Coronary artery (tissue), 2 donors: ENCODE measurements around the gene ICAM1.
A peak's percentile ranks its signal among the peaks of the same experiment; 100 is the strongest.

Experiments used
- DNase-seq: peaks from one replicate; pipeline ENCODE4 v3.0.0-alpha.2; 2017; ENCODE audit warnings: low spot score
- H3K27ac ChIP-seq, 2 donors: fragments of 200-600 bp; sonication (generic); one replicate each; pipeline ENCODE4 v1.5.1; 2016 to 2019
- H3K4me3 ChIP-seq: fragments of 200-600 bp; sonication (generic); 2 replicates; pipeline ENCODE4 v1.5.1; 2016; ENCODE audit warnings: mild to moderate bottlenecking, moderate library complexity
- TF ChIP-seq, protein P1 (sequence below): fragments of 200-600 bp; sonication (generic); IDR thresholded peaks from one replicate; pipeline ENCODE4 v1.5.1; 2019; ENCODE audit warnings: antibody characterized with exemption

Gene ICAM1

DNA sequence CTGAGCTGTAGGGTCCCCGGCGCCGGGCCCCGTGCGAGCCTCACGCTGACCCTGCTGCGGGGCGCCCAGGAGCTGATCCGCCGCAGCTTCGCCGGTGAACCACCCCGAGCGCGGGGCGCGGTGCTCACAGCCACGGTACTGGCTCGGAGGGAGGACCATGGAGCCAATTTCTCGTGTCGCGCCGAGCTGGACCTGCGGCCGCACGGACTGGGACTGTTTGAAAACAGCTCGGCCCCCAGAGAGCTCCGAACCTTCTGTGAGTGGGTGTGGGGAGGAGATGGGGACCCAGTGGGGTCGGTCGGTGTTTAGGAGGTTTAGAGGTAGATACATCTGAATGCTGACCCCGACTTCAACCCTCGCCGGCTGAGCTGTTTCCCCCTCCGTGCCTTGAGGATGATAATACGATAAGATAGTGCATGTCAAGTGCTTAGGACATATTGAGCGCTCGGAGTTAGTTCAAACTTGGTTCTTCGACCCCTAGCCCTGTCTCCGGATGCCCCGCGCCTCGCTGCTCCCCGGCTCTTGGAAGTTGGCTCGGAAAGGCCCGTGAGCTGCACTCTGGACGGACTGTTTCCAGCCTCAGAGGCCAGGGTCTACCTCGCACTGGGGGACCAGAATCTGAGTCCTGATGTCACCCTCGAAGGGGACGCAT is 20.8 kb downstream of the ICAM1 start:
- Histone ChIP-seq H3K27ac (no peak overlapping the region), H3K4me3 (peak overlapping the region; percentile 73)
- TF ChIP-seq, protein P1, sequence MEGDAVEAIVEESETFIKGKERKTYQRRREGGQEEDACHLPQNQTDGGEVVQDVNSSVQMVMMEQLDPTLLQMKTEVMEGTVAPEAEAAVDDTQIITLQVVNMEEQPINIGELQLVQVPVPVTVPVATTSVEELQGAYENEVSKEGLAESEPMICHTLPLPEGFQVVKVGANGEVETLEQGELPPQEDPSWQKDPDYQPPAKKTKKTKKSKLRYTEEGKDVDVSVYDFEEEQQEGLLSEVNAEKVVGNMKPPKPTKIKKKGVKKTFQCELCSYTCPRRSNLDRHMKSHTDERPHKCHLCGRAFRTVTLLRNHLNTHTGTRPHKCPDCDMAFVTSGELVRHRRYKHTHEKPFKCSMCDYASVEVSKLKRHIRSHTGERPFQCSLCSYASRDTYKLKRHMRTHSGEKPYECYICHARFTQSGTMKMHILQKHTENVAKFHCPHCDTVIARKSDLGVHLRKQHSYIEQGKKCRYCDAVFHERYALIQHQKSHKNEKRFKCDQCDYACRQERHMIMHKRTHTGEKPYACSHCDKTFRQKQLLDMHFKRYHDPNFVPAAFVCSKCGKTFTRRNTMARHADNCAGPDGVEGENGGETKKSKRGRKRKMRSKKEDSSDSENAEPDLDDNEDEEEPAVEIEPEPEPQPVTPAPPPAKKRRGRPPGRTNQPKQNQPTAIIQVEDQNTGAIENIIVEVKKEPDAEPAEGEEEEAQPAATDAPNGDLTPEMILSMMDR: no peak
- no peak for DNase-seq

DNA sequence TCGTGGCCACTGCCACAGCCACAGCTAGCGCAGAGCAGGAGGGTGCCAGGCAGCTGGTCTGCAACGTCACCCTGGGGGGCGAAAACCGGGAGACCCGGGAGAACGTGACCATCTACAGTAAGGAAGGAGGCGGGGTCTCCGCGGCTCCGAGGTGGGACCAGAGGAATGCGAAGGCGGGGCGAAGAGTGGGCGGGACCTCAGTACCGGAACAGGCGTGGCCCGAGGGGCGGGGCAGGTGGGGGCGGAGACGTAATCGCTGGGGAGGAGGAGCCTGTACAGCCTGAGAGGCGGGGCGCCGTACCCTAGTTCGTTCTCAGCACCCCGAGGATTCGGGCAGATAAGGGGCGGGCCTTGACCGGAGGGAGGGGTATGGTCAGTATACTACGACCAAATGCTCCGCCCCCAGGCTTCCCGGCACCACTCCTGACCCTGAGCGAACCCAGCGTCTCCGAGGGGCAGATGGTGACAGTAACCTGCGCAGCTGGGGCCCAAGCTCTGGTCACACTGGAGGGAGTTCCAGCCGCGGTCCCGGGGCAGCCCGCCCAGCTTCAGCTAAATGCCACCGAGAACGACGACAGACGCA is 21.4 kb downstream of the ICAM1 start:
- no peak for DNase-seq
- Histone ChIP-seq H3K27ac (no peak overlapping the region), H3K4me3 (peak overlapping the region; percentile 73)
- TF ChIP-seq, protein P1: no peak

DNA sequence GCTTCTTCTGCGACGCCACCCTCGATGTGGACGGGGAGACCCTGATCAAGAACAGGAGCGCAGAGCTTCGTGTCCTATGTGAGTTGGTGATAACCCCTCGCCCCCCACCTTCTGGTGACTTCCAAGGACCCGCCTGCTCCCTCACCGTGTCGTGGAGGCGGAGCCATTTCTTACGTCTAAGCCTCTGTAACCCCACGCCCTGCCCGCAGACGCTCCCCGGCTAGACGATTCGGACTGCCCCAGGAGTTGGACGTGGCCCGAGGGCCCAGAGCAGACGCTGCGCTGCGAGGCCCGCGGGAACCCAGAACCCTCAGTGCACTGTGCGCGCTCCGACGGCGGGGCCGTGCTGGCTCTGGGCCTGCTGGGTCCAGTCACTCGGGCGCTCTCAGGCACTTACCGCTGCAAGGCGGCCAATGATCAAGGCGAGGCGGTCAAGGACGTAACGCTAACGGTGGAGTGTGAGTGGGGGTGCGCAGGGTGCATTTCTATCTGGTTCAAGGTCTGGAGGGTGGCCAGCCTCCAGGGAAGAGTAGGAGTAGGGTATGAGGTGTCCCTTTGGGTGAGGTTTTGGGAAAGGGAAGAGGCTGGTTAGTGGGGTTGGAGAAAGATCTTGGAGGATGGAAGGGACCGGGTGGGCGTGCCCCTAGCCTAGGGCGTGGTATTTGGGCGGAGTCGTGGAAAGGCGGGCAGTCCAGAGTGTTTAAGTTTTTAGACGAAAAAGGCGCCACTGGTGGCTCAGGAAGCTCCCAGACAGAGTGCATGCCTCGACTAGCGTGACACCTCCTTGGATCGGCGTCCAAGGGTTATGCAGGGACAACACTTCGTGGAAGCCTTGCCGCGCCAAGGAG is 22.1 kb downstream of the ICAM1 start:
- DNase-seq: no peak
- Histone ChIP-seq H3K27ac (no peak overlapping the region), H3K4me3 (peak overlapping the region; percentile 73)
- TF ChIP-seq, protein P1: no peak

DNA sequence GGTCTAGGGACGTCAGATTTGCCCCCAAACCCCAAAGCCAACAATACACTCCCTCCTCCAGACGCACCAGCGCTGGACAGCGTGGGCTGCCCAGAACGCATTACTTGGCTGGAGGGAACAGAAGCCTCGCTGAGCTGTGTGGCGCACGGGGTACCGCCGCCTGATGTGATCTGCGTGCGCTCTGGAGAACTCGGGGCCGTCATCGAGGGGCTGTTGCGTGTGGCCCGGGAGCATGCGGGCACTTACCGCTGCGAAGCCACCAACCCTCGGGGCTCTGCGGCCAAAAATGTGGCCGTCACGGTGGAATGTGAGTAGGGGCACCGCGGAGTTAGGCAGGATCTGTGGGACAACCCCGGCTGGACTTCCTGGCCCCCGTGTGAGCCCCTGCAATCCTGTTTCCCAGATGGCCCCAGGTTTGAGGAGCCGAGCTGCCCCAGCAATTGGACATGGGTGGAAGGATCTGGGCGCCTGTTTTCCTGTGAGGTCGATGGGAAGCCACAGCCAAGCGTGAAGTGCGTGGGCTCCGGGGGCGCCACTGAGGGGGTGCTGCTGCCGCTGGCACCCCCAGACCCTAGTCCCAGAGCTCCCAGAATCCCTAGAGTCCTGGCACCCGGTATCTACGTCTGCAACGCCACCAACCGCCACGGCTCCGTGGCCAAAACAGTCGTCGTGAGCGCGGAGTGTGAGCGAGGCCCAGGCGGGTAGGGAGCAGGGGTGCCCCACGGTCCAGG is 22.9 kb downstream of the ICAM1 start:
- Histone ChIP-seq H3K4me3 (no peak overlapping the region), H3K27ac (no peak overlapping the region)
- TF ChIP-seq, protein P1: no peak
- no peak for DNase-seq

DNA sequence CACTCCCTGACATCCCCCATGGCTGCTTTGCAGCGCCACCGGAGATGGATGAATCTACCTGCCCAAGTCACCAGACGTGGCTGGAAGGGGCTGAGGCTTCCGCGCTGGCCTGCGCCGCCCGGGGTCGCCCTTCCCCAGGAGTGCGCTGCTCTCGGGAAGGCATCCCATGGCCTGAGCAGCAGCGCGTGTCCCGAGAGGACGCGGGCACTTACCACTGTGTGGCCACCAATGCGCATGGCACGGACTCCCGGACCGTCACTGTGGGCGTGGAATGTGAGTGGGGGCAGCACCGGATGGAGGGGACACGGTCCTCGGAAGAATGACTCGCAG is 23.4 kb downstream of the ICAM1 start:
- TF ChIP-seq, protein P1: no peak
- H3K4me3 ChIP-seq: no peak overlapping the region
- no peak overlapping the region for H3K27ac ChIP-seq
- DNase-seq: no peak

DNA sequence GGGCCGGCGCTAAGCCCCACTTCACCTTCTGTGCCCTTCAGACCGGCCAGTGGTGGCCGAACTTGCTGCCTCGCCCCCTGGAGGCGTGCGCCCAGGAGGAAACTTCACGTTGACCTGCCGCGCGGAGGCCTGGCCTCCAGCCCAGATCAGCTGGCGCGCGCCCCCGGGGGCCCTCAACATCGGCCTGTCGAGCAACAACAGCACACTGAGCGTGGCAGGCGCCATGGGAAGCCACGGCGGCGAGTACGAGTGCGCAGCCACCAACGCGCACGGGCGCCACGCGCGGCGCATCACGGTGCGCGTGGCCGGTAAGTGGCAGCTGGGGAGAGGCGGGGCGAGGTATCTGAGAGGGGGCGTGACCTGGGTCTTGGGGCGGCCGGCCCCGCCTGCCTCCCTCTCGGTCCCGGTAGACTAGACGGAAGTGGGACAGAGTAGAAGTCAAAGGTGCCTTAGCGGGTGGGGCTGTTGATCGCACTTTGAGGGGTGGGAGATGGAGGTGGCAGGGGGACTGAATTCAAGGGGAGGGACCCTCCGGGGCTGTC is 24.5 kb downstream of the ICAM1 start:
- no peak for DNase-seq
- H3K4me3 ChIP-seq: peak overlapping the region; percentile 62
- TF ChIP-seq, protein P1: no peak
- H3K27ac ChIP-seq: no peak overlapping the region
